ENCODE results near the gene AKNA.

The AKNA gene

DNA sequence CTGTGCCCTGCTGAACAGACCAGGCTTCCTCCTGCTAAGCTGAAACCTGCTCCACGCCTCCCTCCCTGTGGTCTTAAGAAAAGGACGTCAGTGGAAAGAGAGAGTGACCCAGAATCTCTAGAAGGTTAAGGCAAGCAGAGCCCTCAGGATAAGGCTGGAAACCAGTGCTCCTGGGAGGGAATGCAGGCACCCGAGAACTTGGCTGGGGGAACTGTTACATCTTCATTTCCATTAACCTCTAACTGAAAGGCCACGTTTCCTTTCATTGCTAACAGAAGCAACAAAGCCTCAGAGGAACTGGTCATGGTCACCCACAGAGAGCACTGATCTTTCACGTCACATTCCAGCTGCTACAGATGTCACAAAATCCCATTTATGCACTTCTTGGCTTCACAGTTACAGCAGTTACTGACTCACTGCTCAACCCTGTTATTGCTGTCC is 26.1 kb upstream of the AKNA start:
- H3K27me3 ChIP-seq (ENCODE audit: insufficient read depth, low read depth, severe bottlenecking) = no peaks in the 10 kb centered on the region
- no peak overlapping the region for H3K4me3 ChIP-seq (ENCODE audit: low read depth, low read length)
- TF ChIP-seq, protein P1, sequence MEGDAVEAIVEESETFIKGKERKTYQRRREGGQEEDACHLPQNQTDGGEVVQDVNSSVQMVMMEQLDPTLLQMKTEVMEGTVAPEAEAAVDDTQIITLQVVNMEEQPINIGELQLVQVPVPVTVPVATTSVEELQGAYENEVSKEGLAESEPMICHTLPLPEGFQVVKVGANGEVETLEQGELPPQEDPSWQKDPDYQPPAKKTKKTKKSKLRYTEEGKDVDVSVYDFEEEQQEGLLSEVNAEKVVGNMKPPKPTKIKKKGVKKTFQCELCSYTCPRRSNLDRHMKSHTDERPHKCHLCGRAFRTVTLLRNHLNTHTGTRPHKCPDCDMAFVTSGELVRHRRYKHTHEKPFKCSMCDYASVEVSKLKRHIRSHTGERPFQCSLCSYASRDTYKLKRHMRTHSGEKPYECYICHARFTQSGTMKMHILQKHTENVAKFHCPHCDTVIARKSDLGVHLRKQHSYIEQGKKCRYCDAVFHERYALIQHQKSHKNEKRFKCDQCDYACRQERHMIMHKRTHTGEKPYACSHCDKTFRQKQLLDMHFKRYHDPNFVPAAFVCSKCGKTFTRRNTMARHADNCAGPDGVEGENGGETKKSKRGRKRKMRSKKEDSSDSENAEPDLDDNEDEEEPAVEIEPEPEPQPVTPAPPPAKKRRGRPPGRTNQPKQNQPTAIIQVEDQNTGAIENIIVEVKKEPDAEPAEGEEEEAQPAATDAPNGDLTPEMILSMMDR (IDR thresholded peaks at IDR 0.05; ENCODE audit: low read depth, low read length) = no peak
- no peak overlapping the region for H3K27ac ChIP-seq
- H3K36me3 ChIP-seq = no peaks in the 10 kb centered on the region
- H3K9me3 ChIP-seq (ENCODE audit: severe bottlenecking) = no peaks in the 10 kb centered on the region
- DNase-seq = no peak

DNA sequence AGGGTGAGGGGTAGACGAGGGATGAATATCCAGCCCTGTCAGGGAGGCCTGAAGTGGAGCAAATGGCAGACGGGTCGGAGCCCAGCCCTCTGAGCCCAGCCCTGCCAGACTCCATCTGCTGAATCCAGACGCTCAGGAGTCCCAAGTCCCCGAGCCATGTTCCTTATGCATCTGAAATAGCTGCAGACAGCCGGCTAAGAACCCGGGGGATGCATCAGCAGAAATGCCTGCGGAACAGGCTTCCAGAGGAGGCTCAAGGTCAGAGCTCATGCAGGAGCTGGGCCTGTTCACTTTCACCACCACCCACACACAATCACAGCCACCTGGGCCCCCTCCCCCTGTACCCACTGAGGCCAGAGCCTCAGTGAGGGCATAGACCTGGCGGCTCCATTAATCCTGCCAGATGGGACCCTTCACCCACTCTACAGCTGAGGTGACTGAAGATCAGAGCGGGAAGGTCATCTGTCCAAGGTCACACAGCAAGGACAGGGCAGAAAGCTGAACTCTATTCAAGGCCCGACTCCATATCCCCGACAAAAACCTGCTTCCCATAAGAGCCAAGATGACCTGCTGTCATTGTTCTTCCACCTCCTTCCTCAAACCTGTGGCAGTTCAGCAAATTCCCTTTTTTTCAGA is 24.4 kb upstream of the AKNA start:
- TF ChIP-seq, protein P1 (IDR thresholded peaks at IDR 0.05; ENCODE audit: low read depth, low read length) = no peak
- peak; percentile 70 for DNase-seq

DNA sequence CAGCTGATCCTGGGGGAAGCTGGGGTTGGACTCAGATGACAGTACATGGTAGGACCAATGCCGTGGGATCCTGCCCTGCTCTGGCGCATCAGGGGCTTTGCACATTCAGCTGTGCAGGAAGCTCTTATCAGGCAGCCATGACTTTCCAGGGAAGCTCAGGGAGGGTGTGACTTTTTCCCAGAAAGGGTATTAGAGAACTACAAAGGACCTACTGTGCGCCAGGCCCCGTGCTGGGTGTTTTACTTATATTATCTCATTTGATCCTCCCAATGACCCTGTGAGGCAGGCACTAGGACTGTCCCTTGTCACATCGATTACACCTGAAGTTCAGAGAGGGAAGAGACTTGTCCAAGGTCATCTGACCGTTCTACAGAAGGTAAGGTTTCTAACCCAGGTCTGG is 23.7 kb upstream of the AKNA start:
- Histone ChIP-seq H3K36me3 (no peaks in the 10 kb centered on the region), H3K4me3 (ENCODE audit: low read depth, low read length) (no peak overlapping the region), H3K9me3 (ENCODE audit: severe bottlenecking) (no peaks in the 10 kb centered on the region), H3K27ac (peak overlapping the region; percentile 22; the same call in 1 of the 2 replicates), H3K27me3 (ENCODE audit: insufficient read depth, low read depth, severe bottlenecking) (no peaks in the 10 kb centered on the region)
- DNase-seq = no peak
- TF ChIP-seq, protein P1 (IDR thresholded peaks at IDR 0.05; ENCODE audit: low read depth, low read length) = no peak

More for the DNA sequence above, 24.4 kb upstream of the AKNA start:
- peak overlapping the region; percentile 59 for H3K27ac ChIP-seq
- no peaks in the 10 kb centered on the region for H3K36me3 ChIP-seq
- no peaks in the 10 kb centered on the region for H3K9me3 ChIP-seq (ENCODE audit: severe bottlenecking)
- H3K4me3 ChIP-seq (ENCODE audit: low read depth, low read length) = no peak overlapping the region
- no peaks in the 10 kb centered on the region for H3K27me3 ChIP-seq (ENCODE audit: insufficient read depth, low read depth, severe bottlenecking)

DNA sequence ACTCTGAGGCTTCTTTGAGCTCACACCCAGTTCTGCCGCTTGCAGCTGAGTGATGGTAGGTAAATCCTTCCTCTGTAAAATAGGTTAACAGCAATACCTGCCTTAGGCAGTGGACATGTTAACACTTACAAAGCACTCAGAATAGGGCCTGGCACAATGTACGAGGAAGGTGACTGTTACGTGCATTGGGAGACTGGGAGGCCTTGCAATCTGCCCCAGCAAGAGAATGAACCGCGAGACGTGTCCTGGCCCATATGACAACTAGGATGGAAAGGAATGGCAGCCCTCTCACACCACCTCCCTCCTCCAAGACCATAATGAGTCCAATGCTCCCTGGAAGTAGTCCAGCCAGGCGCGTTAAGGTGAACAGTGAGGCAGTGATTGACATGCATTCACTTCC is 23.1 kb upstream of the AKNA start:
- Histone ChIP-seq H3K4me3 (ENCODE audit: low read depth, low read length) (no peak overlapping the region), H3K27ac (no peak overlapping the region), H3K27me3 (ENCODE audit: insufficient read depth, low read depth, severe bottlenecking) (no peaks in the 10 kb centered on the region), H3K9me3 (ENCODE audit: severe bottlenecking) (no peaks in the 10 kb centered on the region), H3K36me3 (no peaks in the 10 kb centered on the region)
- TF ChIP-seq, protein P1 (IDR thresholded peaks at IDR 0.05; ENCODE audit: low read depth, low read length) = no peak
- DNase-seq = no peak

DNA sequence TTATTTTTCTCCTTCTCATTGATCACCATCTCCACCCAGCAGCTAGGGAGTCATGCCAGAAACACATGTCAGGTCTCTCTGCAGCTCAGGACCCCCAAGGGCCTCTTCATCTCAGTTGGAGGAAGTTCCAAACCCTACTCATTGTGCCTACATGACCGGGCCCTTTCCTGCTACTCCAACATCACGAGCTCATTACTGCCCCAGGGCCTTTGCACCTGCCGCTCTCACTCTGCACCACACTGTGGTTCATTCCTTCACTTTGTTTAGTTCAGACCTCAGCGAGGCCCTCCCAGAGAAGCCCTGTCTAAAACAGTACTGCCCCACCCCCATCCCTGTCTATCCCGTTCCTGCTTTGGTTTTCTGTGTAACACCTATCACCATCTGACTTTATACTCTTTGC is 22.1 kb upstream of the AKNA start:
- Histone ChIP-seq H3K4me3 (ENCODE audit: low read depth, low read length) (no peak overlapping the region), H3K27ac (no peak overlapping the region), H3K36me3 (no peaks in the 10 kb centered on the region), H3K9me3 (ENCODE audit: severe bottlenecking) (no peaks in the 10 kb centered on the region), H3K27me3 (ENCODE audit: insufficient read depth, low read depth, severe bottlenecking) (no peaks in the 10 kb centered on the region)
- TF ChIP-seq, protein P1 (IDR thresholded peaks at IDR 0.05; ENCODE audit: low read depth, low read length) = no peak
- DNase-seq = no peak

All from WERI-Rb-1 (cell line).